Stimulated activated CD4-positive, alpha-beta T cell treated with anti-CD3 and anti-CD28 coated beads, Interleukin-2, amount 100 ng/mL, for 48 hours (primary cell): ENCODE measurements around the gene MEF2D.

ENCODE experiments used
- DNase-seq, 2 donors: peaks; one replicate each; pipeline ENCODE4 v3.0.0-alpha.2; 2020

Gene MEF2D

DNA sequence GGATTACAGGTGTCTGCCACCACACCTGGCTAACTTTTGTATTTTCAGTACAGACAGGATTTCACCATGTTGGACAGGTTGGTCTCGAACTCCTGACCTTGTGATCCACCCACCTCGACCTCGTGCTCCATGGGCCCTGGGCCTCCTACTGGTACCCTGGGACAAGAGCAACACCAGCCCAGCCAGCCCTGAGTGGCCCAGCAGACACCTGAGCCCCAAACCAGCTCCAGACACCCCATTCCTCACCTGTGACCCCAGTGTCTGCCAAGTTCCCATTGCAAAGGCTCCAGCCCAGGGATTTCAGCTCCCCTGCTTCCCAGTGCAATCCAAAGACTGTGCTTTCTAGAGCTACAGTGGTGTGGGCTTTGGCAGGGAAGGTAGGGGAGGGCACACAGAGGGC is 14.6 kb downstream of the MEF2D start:
- DNase-seq: no peak

DNA sequence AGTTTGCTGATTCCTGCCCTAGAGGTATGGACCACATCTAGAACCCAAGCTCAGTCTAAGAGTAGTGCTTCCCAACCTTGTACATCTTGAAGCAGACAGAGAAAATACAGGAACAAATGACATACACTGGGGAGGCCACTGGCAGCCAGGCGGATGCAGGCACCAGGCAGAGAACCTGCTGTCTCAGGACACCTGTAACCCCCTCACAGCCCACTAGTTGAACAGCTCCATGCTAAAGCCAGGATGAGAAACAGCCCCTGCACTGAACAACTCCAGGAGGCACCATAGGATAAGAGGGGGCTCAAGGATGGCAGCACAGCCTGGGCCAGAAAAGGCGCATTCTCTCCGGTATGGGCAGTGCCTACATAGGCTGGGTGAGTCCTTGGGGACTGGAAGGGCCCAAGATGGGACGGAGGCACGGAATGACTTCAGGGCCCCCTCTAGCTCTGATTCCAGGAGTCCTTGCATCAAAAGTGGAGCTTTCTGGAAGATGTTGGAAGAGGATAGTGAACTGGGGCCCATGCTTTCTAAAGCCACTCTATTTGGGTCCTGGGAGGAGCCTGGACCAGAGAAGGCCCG is 16.0 kb downstream of the MEF2D start:
- DNase-seq: no peak

DNA sequence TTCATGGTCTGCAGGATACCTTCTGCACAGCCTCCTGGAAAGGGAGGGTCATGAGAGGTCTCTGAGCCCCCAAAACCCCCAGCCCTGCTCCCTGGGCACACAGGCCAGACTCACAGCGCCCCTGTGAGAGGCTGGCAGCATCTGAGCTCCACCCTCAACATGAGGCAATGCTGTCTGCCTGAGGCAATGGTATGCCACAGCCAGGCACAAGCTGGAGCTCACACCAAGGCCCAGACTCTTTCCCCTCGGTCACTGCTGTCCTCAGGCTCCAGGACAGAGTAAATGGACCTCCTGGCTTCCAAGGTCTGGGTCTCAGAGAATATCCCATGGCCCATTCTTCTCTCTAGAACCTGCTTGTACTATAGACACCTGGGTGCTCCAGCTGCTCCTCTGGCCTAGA is 17.2 kb downstream of the MEF2D start:
- no peak for DNase-seq

- DNase-seq: no peak
Observed at GRCh38 chr1:156482276-156482675, 18.3 kb downstream of the MEF2D start.

DNA sequence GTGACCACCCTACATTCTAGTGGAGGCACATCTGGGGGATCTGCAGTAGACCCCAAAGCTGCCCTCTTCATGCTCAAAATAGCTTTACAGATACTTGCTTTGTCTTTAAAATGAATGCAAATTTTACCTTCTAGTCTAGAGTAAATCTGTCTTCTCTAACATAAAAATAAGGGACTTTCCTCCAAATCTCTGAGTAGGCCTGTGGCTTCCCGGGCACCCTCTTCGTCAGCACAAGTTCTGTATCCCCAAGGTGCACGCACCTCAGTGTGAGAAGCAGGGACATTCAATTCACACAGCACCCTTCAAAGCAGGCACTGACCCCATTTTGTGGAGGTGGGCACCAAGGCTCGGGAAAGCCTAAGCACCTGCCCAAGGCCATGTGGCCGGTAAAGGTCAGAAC is 19.0 kb downstream of the MEF2D start:
- DNase-seq: no peak

GRCh38 chr1:156480411-156481192 is 20.0 kb downstream of the MEF2D start:
- DNase-seq: peak; percentile 80 to 81

DNA sequence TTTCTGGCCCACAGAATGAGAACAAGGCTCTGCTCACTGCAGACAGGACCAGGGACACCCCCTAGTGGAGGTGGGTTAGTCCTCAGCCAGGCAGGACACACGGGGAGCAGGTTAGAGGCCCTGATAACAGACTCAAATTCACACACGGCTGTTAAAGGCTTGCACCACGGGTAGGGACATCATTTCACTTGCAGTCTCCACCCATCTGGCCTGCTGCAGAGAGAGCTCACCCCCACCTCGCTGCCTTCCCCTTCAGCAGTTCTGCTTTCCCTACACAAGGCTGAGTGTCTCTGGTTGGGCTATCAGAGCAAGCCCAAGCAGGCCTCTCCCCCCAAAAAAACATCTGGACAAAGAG is 20.6 kb downstream of the MEF2D start:
- no peak for DNase-seq

- no peak for DNase-seq
Observed at GRCh38 chr1:156479093-156480015, 21.2 kb downstream of the MEF2D start.

DNA sequence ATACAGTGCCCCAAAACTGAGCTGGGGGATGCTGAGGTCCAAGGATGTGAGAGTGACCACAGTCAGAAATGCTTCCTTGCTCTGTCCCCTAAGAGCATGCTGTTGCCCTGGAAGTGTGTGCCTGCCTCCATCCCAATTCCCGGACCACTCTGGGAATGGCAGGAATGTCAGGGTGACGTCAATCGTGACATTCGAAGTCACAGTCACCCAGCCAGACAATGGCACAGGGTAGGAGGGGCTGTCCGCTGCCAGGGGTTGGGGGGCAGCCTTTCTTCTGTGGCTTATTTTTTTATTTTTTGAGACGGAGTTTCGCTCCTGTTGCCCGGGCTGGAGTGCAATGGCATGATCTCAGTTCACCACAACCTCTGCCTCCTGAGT is 22.3 kb downstream of the MEF2D start:
- DNase-seq: no peak

DNA sequence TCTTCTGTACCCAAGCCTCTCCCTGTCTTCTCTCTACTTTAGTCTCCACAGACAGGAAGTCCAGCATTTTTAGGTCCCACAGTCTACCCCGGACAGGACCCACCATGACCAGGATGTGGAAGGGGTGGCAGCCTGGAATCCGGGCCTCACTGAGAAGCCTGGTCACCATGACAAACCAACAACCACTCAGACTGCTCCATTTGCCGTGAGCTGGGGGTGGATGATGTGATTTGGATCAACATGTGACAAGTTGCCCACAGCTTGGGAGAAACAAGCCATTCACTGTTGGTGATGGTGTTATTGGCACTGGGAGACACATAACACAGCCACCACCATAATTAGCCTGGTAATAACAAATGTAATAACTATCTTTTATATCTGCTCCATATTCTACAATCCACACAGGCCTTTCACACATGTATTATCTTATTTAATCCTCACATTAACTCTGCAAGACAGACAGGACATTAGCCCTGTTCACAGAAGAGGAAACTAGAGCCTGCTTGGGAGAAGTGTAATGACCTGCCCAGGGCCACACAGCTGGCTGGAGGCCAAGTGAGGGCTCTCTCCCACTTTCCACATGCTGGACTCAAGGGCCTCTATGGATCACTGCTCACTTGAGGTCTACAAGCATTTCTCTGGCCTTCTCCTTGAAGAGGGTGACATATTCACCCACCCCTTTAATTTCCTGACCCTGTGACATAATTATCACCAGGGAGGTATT is 22.9 kb downstream of the MEF2D start:
- no peak for DNase-seq

- DNase-seq: no peak
Observed at GRCh38 chr1:156476501-156477298, 23.9 kb downstream of the MEF2D start.

- no peak for DNase-seq
Observed at GRCh38 chr1:156475568-156476500, 24.7 kb downstream of the MEF2D start.

- no peak for DNase-seq
Observed at GRCh38 chr1:156474966-156475365, 25.6 kb downstream of the MEF2D start.

DNA sequence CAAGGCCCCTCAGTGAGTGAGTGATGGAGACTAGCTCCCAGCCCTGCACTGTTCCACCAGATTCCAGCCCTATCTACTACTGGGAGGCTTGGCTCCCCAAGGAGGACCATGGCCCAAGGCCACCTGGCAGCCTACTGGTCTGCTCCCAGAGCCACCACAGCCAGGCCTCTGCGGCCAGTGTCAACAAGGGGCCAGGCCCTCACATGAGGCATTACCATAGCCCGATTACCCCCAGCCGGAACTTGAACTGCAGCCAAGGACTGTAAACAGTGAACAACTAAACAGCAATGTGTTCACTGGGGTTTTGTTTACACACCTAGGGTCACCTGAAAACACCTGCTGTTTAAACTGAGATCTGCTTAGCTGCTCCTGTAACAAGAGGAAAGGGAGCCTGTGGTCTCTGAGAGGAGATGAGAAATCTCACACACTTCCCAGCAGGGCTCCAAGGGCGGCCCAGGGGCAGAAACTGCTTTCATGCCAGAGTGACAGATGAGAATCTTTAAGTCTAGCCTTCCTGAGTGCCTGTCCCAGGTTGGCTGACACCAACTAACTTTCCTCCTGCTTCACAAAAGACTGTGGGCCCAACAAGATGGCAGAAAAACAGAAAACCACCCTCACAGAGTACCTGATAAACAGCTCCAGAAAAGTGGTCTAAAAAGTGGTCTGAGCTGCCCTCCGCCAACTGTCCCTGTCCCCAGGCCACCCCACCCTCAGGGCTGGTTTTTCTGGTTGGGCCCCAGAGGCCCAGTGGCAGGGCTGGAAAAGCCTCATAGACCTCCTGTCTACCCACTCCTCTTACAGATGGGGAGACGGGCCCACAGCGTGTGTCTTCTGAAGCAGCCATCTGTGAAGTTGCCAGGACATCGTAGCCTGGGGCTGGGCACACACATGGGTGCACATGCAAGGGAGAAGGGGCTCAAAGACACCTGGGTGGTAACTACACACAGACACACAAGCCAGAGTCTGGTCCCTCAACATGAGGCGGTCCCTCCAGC is 28.8 kb downstream of the MEF2D start:
- DNase-seq: no peak

DNA sequence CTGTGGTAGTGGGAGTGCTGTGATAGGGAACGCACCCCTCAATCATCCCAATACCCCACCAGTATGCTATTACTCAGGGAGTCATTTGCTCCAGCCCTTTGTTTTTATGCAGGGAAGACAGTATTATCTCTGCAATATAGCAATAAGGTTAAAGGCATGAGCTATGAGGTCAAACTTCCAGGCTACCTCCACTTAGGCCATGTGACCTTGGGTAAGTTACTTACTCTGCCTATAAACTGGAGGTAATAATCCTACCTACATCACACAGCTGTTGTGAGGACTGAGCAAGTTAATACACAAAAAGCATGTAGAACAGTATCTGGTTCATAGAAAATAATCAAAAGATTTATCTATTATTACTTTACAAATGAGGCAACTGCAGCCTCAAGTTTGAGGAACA is 30.1 kb downstream of the MEF2D start:
- DNase-seq: no peak

GRCh38 chr1:156468693-156469345 is 31.8 kb downstream of the MEF2D start:
- no peak for DNase-seq

DNA sequence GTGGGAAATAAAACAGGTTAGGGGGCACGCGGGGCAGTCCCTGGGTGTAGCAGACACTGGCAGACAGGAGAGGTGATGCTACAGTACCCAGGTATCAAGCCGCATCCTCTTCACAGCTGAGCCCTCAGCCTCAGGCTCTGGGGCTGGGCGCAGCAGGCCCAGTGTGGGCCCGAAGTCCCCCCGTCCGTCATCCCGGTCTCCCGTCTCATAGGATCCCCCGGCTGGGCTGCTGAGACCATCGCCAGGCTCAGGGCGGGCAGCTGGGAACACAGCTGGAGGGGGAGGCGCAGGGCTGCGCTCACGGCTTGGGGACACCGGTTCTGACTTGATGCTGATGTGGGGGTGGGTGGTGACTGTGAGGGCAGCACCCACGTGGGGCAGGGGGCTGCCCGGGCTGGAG is 32.7 kb downstream of the MEF2D start:
- DNase-seq: no peak

DNA sequence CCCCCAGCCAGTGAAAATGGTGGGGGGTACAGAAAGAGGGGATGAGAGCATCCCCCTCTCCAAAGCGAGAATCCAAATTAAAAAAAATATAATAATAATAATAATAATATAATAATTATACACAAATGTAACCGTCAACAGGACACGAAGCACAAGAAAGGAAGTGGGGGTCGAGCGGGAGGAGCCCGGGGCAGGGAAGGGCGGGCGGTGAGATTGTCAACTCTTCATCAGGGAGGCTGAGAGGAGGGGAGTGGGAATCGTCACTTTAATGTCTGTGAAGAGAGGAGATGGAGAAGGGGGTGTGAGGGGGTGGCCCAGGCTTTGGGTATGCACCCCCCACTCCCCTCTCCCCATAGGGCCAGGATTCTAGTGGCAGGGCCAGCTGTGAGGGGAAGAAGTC is 33.2 kb downstream of the MEF2D start:
- no peak for DNase-seq

- no peak for DNase-seq
Observed at GRCh38 chr1:156465747-156466365, 34.7 kb downstream of the MEF2D start.
